OCI-LY7 (cell line): ENCODE results near the gene ARPC5. TPM values are rescaled to one million over a fixed set of nuclear protein-coding genes. Genes with fewer than 3 reads are reported as not detected.

Experiments
- BruUV-seq: library from RNA; stranded (reverse); fragments of 400-500 nt; replicated peaks from 2 replicates; lab custom pipeline; 2021; lab: Mats Ljungman, UMichigan
- CTCF ChIA-PET: fragments of 300-600 bp; sonication (Branson Sonifier 250); formaldehyde crosslinking; loops from one replicate; lab custom pipeline; 2022; ENCODE audit warnings: antibody characterized with exemption; ENCODE audit not compliant: unreplicated experiment; lab: Charles Lee
- POLR2A ChIA-PET: fragments of 300-600 bp; sonication (Branson Sonifier 250); formaldehyde crosslinking; loops from one replicate; lab custom pipeline; 2022; ENCODE audit warnings: antibody characterized with exemption; lab: Charles Lee
- DNase-seq: peaks from one replicate; pipeline ENCODE4 v3.0.0-alpha.2; 2015; ENCODE audit warnings: low spot score
- H2AFZ ChIP-seq: fragments of 200-600 bp; sonication (generic), shearing (Covaris generic); 2 replicates; pipeline ENCODE4 v1.6.1; 2014; ENCODE audit warnings: mild to moderate bottlenecking, antibody characterized with exemption, low read length, moderate library complexity
- H3K27ac ChIP-seq: fragments of 200-600 bp; sonication (generic); 2 replicates; pipeline ENCODE4 v1.5.1; 2014; ENCODE audit warnings: mixed run types, low read depth, mild to moderate bottlenecking, moderate library complexity, low read length, inconsistent platforms; ENCODE audit not compliant: poor library complexity, severe bottlenecking
- H3K36me3 ChIP-seq: fragments of 200-600 bp; sonication (generic); 2 replicates; pipeline ENCODE4 v1.6.1; 2014; ENCODE audit warnings: mild to moderate bottlenecking, antibody characterized with exemption, low read length, moderate library complexity, mixed read lengths; ENCODE audit not compliant: insufficient read depth
- H3K4me1 ChIP-seq: fragments of 200-600 bp; sonication (generic); 2 replicates; pipeline ENCODE4 v1.5.1; 2014; ENCODE audit warnings: mild to moderate bottlenecking, low read length; ENCODE audit not compliant: insufficient read depth, poor library complexity, severe bottlenecking
- H3K4me2 ChIP-seq: fragments of 200-600 bp; sonication (generic); 2 replicates; pipeline ENCODE4 v1.6.1; 2014; ENCODE audit warnings: mild to moderate bottlenecking, low read length
- H3K4me3 ChIP-seq: fragments of 200-600 bp; sonication (generic); 2 replicates; pipeline ENCODE4 v1.5.1; 2014; ENCODE audit warnings: mild to moderate bottlenecking, low read depth, low read length; ENCODE audit not compliant: poor library complexity, severe bottlenecking
- H3K79me2 ChIP-seq: fragments of 200-600 bp; sonication (generic); 2 replicates; pipeline ENCODE4 v1.6.1; 2016; ENCODE audit warnings: low read depth, mild to moderate bottlenecking, low read length, moderate library complexity, mixed read lengths; ENCODE audit not compliant: insufficient read depth
- H3K9me2 ChIP-seq: fragments of 200-600 bp; sonication (generic); 2 replicates; pipeline ENCODE4 v1.6.1; 2016; ENCODE audit warnings: mild to moderate bottlenecking, low read length, mixed read lengths; ENCODE audit not compliant: insufficient read depth
- H3K9me3 ChIP-seq: fragments of 200-600 bp; sonication (generic); 2 replicates; pipeline ENCODE4 v1.6.1; 2014; ENCODE audit warnings: mild to moderate bottlenecking, mixed run types, low read length, mixed read lengths
- H4K20me1 ChIP-seq: fragments of 200-600 bp; sonication (generic); 2 replicates; pipeline ENCODE4 v1.6.1; 2014; ENCODE audit warnings: mild to moderate bottlenecking, antibody characterized with exemption, low read length, moderate library complexity, mixed read lengths; ENCODE audit not compliant: insufficient read depth
- EZH2phosphoT487 ChIP-seq: fragments of 200-600 bp; sonication (generic); IDR thresholded peaks from 2 replicates; pipeline ENCODE4 v1.6.1; 2018; ENCODE audit warnings: low read depth, borderline replicate concordance, mild to moderate bottlenecking, mixed run types, antibody characterized with exemption, low read length, moderate library complexity, mixed read lengths
- intact Hi-C: fragments of 100-400 bp; cut with micrococcal nuclease; formaldehyde crosslinking; loops from one replicate; pipeline ENCODE4 v1.10.0; 2022; ENCODE audit not compliant: unreplicated experiment
- total RNA-seq, 2 experiments: library from RNA; depleted of rRNA in 1 of 2; stranded (reverse); fragments of >200 nt in 1 of 2; shearing (Covaris generic) in 1 of 2; gene quantifications; 2 replicates each; pipeline ENCODE4 v1.2.3, GENCODE V29; 2014 to 2022
- TF ChIP-seq, protein P1 (sequence below): fragments of 200-600 bp; sonication (generic); conservative IDR thresholded peaks from 2 replicates; pipeline ENCODE4 v1.5.1; 2014; ENCODE audit warnings: mild to moderate bottlenecking, antibody characterized with exemption, low read length, moderate library complexity, mixed read lengths

ARPC5 gene
- total RNA-seq, 2 experiments from 2014 or later = 116 to 132 TPM

DNA sequence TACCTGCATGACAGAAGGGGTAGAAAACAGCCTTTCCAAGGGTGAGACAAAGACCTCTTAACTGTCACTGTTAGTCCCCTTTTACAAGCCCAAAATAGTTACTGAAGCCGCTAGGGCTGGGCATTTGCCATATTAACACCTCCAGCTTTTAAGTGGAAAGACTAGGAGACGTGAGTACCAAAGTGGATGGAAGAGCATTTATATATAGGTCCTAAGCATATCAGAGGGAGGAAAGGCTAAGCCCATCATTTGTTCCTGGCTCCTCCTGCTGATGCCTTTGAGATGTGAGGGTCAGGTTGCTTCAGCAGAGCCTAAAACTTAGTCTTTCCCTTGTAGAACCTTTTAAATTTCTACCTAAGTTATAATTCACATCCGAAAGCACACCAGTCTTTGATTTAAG lies 43.2 kb upstream of the ARPC5 start:
- Histone ChIP-seq H3K27ac (no peak overlapping the region), H4K20me1 (no peaks in the 10 kb centered on the region), H3K9me3 (no peaks in the 10 kb centered on the region), H3K79me2 (no peaks in the 10 kb centered on the region), H3K4me3 (no peak overlapping the region), H3K4me1 (no peaks in the 10 kb centered on the region), H3K36me3 (no peaks in the 10 kb centered on the region), H3K4me2 (no peak overlapping the region), H3K9me2 (no peaks in the 10 kb centered on the region), H2AFZ (no peak overlapping the region)
- no TSS peak for BruUV-seq
- intact Hi-C loops = no loop called here
- TF ChIP-seq, protein P1, sequence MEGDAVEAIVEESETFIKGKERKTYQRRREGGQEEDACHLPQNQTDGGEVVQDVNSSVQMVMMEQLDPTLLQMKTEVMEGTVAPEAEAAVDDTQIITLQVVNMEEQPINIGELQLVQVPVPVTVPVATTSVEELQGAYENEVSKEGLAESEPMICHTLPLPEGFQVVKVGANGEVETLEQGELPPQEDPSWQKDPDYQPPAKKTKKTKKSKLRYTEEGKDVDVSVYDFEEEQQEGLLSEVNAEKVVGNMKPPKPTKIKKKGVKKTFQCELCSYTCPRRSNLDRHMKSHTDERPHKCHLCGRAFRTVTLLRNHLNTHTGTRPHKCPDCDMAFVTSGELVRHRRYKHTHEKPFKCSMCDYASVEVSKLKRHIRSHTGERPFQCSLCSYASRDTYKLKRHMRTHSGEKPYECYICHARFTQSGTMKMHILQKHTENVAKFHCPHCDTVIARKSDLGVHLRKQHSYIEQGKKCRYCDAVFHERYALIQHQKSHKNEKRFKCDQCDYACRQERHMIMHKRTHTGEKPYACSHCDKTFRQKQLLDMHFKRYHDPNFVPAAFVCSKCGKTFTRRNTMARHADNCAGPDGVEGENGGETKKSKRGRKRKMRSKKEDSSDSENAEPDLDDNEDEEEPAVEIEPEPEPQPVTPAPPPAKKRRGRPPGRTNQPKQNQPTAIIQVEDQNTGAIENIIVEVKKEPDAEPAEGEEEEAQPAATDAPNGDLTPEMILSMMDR = no peak
- no peak for TF ChIP-seq EZH2phosphoT487
- CTCF ChIA-PET = no interaction called here
- POLR2A ChIA-PET = no interaction called here
- no peak for DNase-seq

GRCh38 chr1:183676586-183677189 lies 41.1 kb upstream of the ARPC5 start:
- Histone ChIP-seq H3K9me3 (no peaks in the 10 kb centered on the region), H3K4me1 (no peaks in the 10 kb centered on the region), H3K9me2 (no peaks in the 10 kb centered on the region), H3K36me3 (no peaks in the 10 kb centered on the region), H3K4me2 (no peak overlapping the region), H3K4me3 (no peak overlapping the region), H3K27ac (no peak overlapping the region), H4K20me1 (no peaks in the 10 kb centered on the region), H2AFZ (no peak overlapping the region), H3K79me2 (no peaks in the 10 kb centered on the region)
- intact Hi-C loops = no loop called here
- DNase-seq = no peak
- TF ChIP-seq, protein P1 = no peak
- no peak for TF ChIP-seq EZH2phosphoT487
- CTCF ChIA-PET = no interaction called here
- POLR2A ChIA-PET = no interaction called here
- BruUV-seq = no TSS peak

- Histone ChIP-seq H3K36me3 (no peaks in the 10 kb centered on the region), H3K4me3 (no peak overlapping the region), H2AFZ (no peak overlapping the region), H3K79me2 (no peaks in the 10 kb centered on the region), H3K4me2 (no peak overlapping the region), H3K9me3 (no peaks in the 10 kb centered on the region), H3K27ac (no peak overlapping the region), H3K9me2 (no peaks in the 10 kb centered on the region), H4K20me1 (no peaks in the 10 kb centered on the region), H3K4me1 (no peaks in the 10 kb centered on the region)
- ChIA-PET CTCF (no interaction called here), POLR2A (no interaction called here)
- TF ChIP-seq, protein P1 = no peak
- BruUV-seq = no TSS peak
- intact Hi-C loops = no loop called here
- no peak for DNase-seq
Observed at GRCh38 chr1:183675883-183676585, 40.5 kb upstream of the ARPC5 start.
